Erythroblast (primary cell): ENCODE data around the gene SNX1.
"Not testable (repeated sequence)": the region's sequence is repeated elsewhere in the genome, so short reads cannot be mapped to it uniquely, and the experiment has no call there.

Source experiments
- DNase-seq, 2 experiments: peaks; one replicate each; lab custom pipeline; 2025; lab: John Stamatoyannopoulos, UW
- GATA1 ChIP-seq: IDR thresholded peaks from 2 replicates; pipeline ENCODE4 v1.6.1; 2011; ENCODE audit warnings: low read depth, mild to moderate bottlenecking, control low read depth, low read length, moderate library complexity
- POLR2A ChIP-seq: IDR thresholded peaks from 2 replicates; pipeline ENCODE4 v1.6.1; 2011; ENCODE audit warnings: mild to moderate bottlenecking, low read length

SNX1 gene

GRCh38 chr15:64095431-64095794 is 369 bp upstream of the SNX1 start:
- DNase-seq = no peak
- no peak for TF ChIP-seq GATA1
- no peak for TF ChIP-seq POLR2A

GRCh38 chr15:64096668-64097384 is 1.0 kb downstream of the SNX1 start:
- peak; percentile 60 to 69 for DNase-seq
- TF ChIP-seq POLR2A = no peak
- TF ChIP-seq GATA1 = no peak

- TF ChIP-seq POLR2A (no peak), GATA1 (no peak)
- DNase-seq = no peak
Observed at GRCh38 chr15:64099379-64099778, 3.6 kb downstream of the SNX1 start.

- TF ChIP-seq GATA1 (no peak), POLR2A (no peak)
- DNase-seq = no peak
Observed at GRCh38 chr15:64100958-64101357, 5.2 kb downstream of the SNX1 start.

GRCh38 chr15:64102497-64102896 is 6.7 kb downstream of the SNX1 start:
- TF ChIP-seq POLR2A = no peak
- TF ChIP-seq GATA1 = no peak

GRCh38 chr15:64105113-64105704 is 9.4 kb downstream of the SNX1 start:
- no peak for TF ChIP-seq GATA1
- no peak for TF ChIP-seq POLR2A
- no peak for DNase-seq

More at GRCh38 chr15:64102497-64102896, 6.7 kb downstream of the SNX1 start:
- no peak for DNase-seq

- TF ChIP-seq GATA1 (no peak), POLR2A (no peak)
- no peak for DNase-seq
Observed at GRCh38 chr15:64107337-64107736, 11.6 kb downstream of the SNX1 start.

- DNase-seq = not testable (repeated sequence)
Observed at GRCh38 chr15:64110108-64110701, 14.4 kb downstream of the SNX1 start.

GRCh38 chr15:64110950-64111678 is 15.3 kb downstream of the SNX1 start:
- no peak for DNase-seq

GRCh38 chr15:64111679-64112050 is 15.9 kb downstream of the SNX1 start:
- TF ChIP-seq GATA1 (no peak), POLR2A (no peak)
- DNase-seq = no peak

More at GRCh38 chr15:64110950-64111678, 15.3 kb downstream of the SNX1 start:
- TF ChIP-seq POLR2A (no peak), GATA1 (no peak)

GRCh38 chr15:64112073-64112772 is 16.4 kb downstream of the SNX1 start:
- no peak for TF ChIP-seq POLR2A
- TF ChIP-seq GATA1 = no peak
- peak; percentile 53 to 66 for DNase-seq

GRCh38 chr15:64112904-64113303 is 17.1 kb downstream of the SNX1 start:
- no peak for TF ChIP-seq GATA1
- DNase-seq = peak in 1 of 2 experiments; percentile 30

- no peak for DNase-seq
- no peak for TF ChIP-seq GATA1
- no peak for TF ChIP-seq POLR2A
Observed at GRCh38 chr15:64117759-64118487, 22.1 kb downstream of the SNX1 start.

GRCh38 chr15:64120322-64120721 is 24.5 kb downstream of the SNX1 start:
- DNase-seq = not testable (repeated sequence)
